Measurements from ENCODE around the gene KCNA3.

KCNA3 gene

GRCh38 chr1:110635434-110635833, 39.3 kb downstream of the KCNA3 start:
- no peaks in the 10 kb centered on the region for H3K27me3 ChIP-seq
- no peaks in the 10 kb centered on the region for H3K4me1 ChIP-seq
- TF ChIP-seq, protein P1, sequence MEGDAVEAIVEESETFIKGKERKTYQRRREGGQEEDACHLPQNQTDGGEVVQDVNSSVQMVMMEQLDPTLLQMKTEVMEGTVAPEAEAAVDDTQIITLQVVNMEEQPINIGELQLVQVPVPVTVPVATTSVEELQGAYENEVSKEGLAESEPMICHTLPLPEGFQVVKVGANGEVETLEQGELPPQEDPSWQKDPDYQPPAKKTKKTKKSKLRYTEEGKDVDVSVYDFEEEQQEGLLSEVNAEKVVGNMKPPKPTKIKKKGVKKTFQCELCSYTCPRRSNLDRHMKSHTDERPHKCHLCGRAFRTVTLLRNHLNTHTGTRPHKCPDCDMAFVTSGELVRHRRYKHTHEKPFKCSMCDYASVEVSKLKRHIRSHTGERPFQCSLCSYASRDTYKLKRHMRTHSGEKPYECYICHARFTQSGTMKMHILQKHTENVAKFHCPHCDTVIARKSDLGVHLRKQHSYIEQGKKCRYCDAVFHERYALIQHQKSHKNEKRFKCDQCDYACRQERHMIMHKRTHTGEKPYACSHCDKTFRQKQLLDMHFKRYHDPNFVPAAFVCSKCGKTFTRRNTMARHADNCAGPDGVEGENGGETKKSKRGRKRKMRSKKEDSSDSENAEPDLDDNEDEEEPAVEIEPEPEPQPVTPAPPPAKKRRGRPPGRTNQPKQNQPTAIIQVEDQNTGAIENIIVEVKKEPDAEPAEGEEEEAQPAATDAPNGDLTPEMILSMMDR (IDR thresholded peaks at IDR 0.05; ENCODE audit: low read depth, low read length), result no peak
- no peak for DNase-seq
- H3K9me3 ChIP-seq, result no peaks in the 10 kb centered on the region
- no peak overlapping the region for H3K4me3 ChIP-seq (ENCODE audit: low read depth, low read length)
- H3K36me3 ChIP-seq, result no peaks in the 10 kb centered on the region

- peak; percentile 59 for DNase-seq
- Histone ChIP-seq H3K27me3 (no peaks in the 10 kb centered on the region), H3K4me1 (no peaks in the 10 kb centered on the region)
Observed at GRCh38 chr1:110634455-110635311, 40.1 kb downstream of the KCNA3 start.

GRCh38 chr1:110634086-110634454, 40.7 kb downstream of the KCNA3 start:
- H3K27me3 ChIP-seq, result no peaks in the 10 kb centered on the region
- no peak overlapping the region for H3K4me3 ChIP-seq (ENCODE audit: low read depth, low read length)
- DNase-seq, result no peak
- no peaks in the 10 kb centered on the region for H3K4me1 ChIP-seq
- TF ChIP-seq, protein P1 (IDR thresholded peaks at IDR 0.05; ENCODE audit: low read depth, low read length), result no peak
- H3K36me3 ChIP-seq, result no peaks in the 10 kb centered on the region
- no peaks in the 10 kb centered on the region for H3K9me3 ChIP-seq

More at GRCh38 chr1:110634455-110635311, 40.1 kb downstream of the KCNA3 start:
- TF ChIP-seq, protein P1 (IDR thresholded peaks at IDR 0.05; ENCODE audit: low read depth, low read length), result no peak
- no peaks in the 10 kb centered on the region for H3K9me3 ChIP-seq
- H3K36me3 ChIP-seq, result no peaks in the 10 kb centered on the region
- H3K4me3 ChIP-seq (ENCODE audit: low read depth, low read length), result no peak overlapping the region

- Histone ChIP-seq H3K27me3 (no peaks in the 10 kb centered on the region), H3K9me3 (no peaks in the 10 kb centered on the region), H3K4me3 (ENCODE audit: low read depth, low read length) (no peak overlapping the region), H3K36me3 (no peaks in the 10 kb centered on the region), H3K4me1 (no peaks in the 10 kb centered on the region)
- TF ChIP-seq, protein P1 (IDR thresholded peaks at IDR 0.05; ENCODE audit: low read depth, low read length), result no peak
- no peak for DNase-seq
Observed at GRCh38 chr1:110633646-110634030, 41.1 kb downstream of the KCNA3 start.

DNA sequence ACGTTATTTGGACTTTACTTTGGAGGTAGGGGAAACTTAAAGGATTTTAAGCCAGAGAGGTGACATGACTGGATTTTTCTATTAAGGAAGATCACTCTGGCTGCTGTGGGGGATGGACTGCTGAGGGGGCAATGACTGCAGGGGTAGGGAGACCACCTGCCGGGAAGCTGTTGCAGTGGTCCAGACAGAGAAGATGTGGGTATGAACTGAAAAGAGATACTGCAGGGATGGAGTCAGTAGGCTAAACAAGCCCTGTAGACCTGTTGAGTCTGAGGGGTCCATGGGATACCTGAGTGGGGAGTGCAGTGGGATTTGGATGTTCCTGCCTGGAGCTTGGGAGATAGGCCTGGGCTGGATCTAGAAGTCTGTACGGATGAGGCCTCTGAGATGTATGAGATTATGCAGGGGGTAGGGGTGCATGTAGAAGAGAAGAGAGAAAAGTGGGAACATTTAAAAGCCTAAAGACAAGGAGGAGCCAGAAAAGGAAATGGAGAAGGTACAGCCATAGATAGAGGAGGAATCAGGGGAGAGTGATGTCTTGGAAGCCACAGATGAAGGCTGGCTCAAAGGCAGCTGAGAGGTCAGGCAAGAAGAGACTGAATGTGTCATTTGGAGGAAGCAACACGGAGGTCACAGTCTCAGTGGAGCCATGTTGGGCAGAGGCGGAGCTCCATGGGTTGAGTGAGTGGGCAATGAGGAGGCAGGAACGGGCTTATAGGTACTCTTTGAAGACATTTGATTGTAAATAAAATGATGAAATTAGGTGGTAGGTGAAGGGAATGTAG, 42.7 kb downstream of the KCNA3 start:
- Histone ChIP-seq H3K4me3 (ENCODE audit: low read depth, low read length) (no peak overlapping the region), H3K36me3 (no peaks in the 10 kb centered on the region), H3K9me3 (no peaks in the 10 kb centered on the region), H3K4me1 (no peaks in the 10 kb centered on the region), H3K27me3 (no peaks in the 10 kb centered on the region)
- TF ChIP-seq, protein P1 (IDR thresholded peaks at IDR 0.05; ENCODE audit: low read depth, low read length), result no peak
- DNase-seq, result no peak

Measured in BE2C (cell line).